ENCODE measurements around the gene STARD3NL. TPM values are rescaled to one million over a fixed set of nuclear protein-coding genes. Genes with fewer than 3 reads are reported as not detected.

The STARD3NL gene
- total and polyA plus RNA-seq, 2 of the 13 experiments (the other 11 are each of a cell fraction or from before 2014, with no cell fraction given) = 37.3 to 42.3 TPM

DNA sequence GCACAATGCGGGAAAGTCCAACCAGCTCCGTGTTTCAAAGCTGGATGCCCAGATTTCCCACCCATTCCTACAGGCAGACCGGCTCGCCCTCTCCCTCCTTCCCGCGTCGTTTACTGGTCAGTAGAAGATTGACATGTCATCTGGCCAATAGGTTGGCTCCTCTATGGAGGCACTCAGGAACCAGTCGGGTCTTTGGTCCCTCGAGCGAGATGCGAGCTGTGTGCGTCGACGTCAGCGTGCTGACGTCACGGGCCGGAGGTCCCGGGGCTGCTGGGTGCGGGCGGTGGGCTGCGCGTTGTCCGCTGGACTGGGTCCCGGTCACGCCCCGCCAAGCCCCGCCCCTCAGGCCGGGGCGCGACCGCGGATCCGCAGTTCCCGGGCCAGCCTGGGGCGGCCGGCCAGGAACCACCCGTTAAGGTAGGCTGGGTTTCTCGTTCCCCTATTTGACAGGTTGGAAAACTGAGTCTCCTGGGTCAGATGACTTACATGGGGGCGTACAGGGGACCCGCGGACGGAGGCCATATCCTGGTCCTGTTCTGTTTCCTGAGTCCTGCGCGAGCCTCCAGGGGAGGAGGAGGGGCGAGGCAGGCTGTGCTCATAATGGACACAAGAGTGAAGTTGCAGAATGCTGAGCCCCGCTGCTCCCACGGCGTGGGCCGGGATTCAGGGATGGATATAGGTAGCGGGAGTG is at the start of gene STARD3NL (continued):
- TF ChIP-seq, protein P1, sequence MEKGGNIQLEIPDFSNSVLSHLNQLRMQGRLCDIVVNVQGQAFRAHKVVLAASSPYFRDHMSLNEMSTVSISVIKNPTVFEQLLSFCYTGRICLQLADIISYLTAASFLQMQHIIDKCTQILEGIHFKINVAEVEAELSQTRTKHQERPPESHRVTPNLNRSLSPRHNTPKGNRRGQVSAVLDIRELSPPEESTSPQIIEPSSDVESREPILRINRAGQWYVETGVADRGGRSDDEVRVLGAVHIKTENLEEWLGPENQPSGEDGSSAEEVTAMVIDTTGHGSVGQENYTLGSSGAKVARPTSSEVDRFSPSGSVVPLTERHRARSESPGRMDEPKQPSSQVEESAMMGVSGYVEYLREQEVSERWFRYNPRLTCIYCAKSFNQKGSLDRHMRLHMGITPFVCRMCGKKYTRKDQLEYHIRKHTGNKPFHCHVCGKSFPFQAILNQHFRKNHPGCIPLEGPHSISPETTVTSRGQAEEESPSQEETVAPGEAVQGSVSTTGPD (CRISPR knock-in tag; IDR thresholded peaks at IDR 0.05) = no peak
- TF ChIP-seq, protein P2, sequence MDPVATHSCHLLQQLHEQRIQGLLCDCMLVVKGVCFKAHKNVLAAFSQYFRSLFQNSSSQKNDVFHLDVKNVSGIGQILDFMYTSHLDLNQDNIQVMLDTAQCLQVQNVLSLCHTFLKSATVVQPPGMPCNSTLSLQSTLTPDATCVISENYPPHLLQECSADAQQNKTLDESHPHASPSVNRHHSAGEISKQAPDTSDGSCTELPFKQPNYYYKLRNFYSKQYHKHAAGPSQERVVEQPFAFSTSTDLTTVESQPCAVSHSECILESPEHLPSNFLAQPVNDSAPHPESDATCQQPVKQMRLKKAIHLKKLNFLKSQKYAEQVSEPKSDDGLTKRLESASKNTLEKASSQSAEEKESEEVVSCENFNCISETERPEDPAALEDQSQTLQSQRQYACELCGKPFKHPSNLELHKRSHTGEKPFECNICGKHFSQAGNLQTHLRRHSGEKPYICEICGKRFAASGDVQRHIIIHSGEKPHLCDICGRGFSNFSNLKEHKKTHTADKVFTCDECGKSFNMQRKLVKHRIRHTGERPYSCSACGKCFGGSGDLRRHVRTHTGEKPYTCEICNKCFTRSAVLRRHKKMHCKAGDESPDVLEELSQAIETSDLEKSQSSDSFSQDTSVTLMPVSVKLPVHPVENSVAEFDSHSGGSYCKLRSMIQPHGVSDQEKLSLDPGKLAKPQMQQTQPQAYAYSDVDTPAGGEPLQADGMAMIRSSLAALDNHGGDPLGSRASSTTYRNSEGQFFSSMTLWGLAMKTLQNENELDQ (CRISPR knock-in tag; IDR thresholded peaks at IDR 0.05; ENCODE audit: borderline replicate concordance) = no peak
- TF ChIP-seq, protein P3, sequence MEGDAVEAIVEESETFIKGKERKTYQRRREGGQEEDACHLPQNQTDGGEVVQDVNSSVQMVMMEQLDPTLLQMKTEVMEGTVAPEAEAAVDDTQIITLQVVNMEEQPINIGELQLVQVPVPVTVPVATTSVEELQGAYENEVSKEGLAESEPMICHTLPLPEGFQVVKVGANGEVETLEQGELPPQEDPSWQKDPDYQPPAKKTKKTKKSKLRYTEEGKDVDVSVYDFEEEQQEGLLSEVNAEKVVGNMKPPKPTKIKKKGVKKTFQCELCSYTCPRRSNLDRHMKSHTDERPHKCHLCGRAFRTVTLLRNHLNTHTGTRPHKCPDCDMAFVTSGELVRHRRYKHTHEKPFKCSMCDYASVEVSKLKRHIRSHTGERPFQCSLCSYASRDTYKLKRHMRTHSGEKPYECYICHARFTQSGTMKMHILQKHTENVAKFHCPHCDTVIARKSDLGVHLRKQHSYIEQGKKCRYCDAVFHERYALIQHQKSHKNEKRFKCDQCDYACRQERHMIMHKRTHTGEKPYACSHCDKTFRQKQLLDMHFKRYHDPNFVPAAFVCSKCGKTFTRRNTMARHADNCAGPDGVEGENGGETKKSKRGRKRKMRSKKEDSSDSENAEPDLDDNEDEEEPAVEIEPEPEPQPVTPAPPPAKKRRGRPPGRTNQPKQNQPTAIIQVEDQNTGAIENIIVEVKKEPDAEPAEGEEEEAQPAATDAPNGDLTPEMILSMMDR (CRISPR knock-in tag; IDR thresholded peaks at IDR 0.05) = no peak
- TF ChIP-seq ZNF33A (CRISPR knock-in tag; IDR thresholded peaks at IDR 0.05; ENCODE audit: borderline replicate concordance) (no peak), EP300 (IDR thresholded peaks at IDR 0.05; ENCODE audit: low read depth in 2 of 2, low read length in 2 of 2) (no peak), EP300 (CRISPR knock-in tag; IDR thresholded peaks at IDR 0.05; ENCODE audit: borderline replicate concordance) (no peak), ZNF761 (CRISPR knock-in tag; conservative IDR thresholded peaks at IDR 0.05) (no peak), NFIC (IDR thresholded peaks at IDR 0.05; ENCODE audit: low read length) (no peak), RXRB (CRISPR knock-in tag; IDR thresholded peaks at IDR 0.05; ENCODE audit: borderline replicate concordance) (no peak), WIZ (CRISPR knock-in tag; IDR thresholded peaks at IDR 0.05) (no peak), ZFP82 (CRISPR knock-in tag; IDR thresholded peaks at IDR 0.05; ENCODE audit: borderline replicate concordance) (no peak), ELF4 (CRISPR knock-in tag; IDR thresholded peaks at IDR 0.05; ENCODE audit: borderline replicate concordance) (no peak; the same call in 1 of the 2 replicates)
- TF ChIP-seq, protein P4, sequence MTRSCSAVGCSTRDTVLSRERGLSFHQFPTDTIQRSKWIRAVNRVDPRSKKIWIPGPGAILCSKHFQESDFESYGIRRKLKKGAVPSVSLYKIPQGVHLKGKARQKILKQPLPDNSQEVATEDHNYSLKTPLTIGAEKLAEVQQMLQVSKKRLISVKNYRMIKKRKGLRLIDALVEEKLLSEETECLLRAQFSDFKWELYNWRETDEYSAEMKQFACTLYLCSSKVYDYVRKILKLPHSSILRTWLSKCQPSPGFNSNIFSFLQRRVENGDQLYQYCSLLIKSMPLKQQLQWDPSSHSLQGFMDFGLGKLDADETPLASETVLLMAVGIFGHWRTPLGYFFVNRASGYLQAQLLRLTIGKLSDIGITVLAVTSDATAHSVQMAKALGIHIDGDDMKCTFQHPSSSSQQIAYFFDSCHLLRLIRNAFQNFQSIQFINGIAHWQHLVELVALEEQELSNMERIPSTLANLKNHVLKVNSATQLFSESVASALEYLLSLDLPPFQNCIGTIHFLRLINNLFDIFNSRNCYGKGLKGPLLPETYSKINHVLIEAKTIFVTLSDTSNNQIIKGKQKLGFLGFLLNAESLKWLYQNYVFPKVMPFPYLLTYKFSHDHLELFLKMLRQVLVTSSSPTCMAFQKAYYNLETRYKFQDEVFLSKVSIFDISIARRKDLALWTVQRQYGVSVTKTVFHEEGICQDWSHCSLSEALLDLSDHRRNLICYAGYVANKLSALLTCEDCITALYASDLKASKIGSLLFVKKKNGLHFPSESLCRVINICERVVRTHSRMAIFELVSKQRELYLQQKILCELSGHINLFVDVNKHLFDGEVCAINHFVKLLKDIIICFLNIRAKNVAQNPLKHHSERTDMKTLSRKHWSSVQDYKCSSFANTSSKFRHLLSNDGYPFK (CRISPR knock-in tag; IDR thresholded peaks at IDR 0.05; ENCODE audit: borderline replicate concordance) = peak; percentile 16; the same call in 1 of the 2 replicates
- TF ChIP-seq, protein P5, sequence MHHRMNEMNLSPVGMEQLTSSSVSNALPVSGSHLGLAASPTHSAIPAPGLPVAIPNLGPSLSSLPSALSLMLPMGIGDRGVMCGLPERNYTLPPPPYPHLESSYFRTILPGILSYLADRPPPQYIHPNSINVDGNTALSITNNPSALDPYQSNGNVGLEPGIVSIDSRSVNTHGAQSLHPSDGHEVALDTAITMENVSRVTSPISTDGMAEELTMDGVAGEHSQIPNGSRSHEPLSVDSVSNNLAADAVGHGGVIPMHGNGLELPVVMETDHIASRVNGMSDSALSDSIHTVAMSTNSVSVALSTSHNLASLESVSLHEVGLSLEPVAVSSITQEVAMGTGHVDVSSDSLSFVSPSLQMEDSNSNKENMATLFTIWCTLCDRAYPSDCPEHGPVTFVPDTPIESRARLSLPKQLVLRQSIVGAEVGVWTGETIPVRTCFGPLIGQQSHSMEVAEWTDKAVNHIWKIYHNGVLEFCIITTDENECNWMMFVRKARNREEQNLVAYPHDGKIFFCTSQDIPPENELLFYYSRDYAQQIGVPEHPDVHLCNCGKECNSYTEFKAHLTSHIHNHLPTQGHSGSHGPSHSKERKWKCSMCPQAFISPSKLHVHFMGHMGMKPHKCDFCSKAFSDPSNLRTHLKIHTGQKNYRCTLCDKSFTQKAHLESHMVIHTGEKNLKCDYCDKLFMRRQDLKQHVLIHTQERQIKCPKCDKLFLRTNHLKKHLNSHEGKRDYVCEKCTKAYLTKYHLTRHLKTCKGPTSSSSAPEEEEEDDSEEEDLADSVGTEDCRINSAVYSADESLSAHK (CRISPR knock-in tag; IDR thresholded peaks at IDR 0.05; ENCODE audit: borderline replicate concordance) = no peak
- TF ChIP-seq, protein P6, sequence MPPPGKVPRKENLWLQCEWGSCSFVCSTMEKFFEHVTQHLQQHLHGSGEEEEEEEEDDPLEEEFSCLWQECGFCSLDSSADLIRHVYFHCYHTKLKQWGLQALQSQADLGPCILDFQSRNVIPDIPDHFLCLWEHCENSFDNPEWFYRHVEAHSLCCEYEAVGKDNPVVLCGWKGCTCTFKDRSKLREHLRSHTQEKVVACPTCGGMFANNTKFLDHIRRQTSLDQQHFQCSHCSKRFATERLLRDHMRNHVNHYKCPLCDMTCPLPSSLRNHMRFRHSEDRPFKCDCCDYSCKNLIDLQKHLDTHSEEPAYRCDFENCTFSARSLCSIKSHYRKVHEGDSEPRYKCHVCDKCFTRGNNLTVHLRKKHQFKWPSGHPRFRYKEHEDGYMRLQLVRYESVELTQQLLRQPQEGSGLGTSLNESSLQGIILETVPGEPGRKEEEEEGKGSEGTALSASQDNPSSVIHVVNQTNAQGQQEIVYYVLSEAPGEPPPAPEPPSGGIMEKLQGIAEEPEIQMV (CRISPR knock-in tag; IDR thresholded peaks at IDR 0.05; ENCODE audit: low read depth) = no peak; the same call in 1 of the 2 replicates
